ENCODE measurements around the gene NMBR. TPM values are rescaled to one million over a fixed set of nuclear protein-coding genes. Genes with fewer than 3 reads are reported as not detected.

Gene NMBR
- total RNA-seq, 1 experiment from 2014 or later = not detected

DNA sequence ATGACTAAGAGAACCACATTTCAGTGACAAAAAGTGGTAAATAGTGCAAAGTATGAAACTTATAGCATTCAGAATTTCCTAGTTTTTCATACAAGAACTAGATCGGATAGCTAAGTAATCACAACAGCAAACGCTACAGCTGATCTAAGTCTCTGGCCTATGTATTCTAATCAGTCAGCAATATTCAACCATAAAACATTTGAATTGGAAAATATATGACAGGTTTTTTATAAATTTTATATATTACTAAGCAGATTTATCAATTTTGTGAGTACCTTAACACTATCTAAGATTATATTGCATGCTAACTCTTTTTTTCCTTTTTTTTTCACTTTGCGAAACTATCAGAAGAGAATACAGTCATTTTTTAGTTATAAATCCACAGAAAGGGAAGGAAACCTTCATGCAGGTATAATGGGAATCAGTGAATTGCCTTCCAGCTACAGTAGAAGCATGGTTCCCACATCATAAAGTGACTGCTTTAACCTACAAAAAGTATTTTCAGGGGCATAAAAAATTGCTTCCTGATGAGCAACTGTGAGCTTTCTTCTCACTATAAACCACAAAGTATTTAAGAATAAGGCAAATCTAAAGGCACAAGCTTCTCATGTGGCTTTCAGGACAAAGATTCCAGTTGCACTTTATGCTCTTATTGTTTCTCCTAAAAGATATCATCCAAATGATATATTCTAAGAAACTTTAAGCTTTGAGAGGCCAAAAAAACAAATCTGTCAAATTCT lies 88.2 kb downstream of the NMBR start:
- DNase-seq (ENCODE audit: low spot score) = no peak
- no peak overlapping the region for H3K4me3 ChIP-seq (ENCODE audit: low read depth, low read length, poor library complexity, severe bottlenecking)
- CTCF ChIA-PET = no interaction called here
- POLR2A ChIA-PET (ENCODE audit: low non-redundant PET) = no interaction called here
- BruUV-seq (replicated peaks) = no TSS peak
- TF ChIP-seq EZH2 (IDR thresholded peaks at IDR 0.05; ENCODE audit: borderline replicate concordance, low read depth, low read length, poor library complexity, severe bottlenecking) = no peak
- TF ChIP-seq, protein P1, sequence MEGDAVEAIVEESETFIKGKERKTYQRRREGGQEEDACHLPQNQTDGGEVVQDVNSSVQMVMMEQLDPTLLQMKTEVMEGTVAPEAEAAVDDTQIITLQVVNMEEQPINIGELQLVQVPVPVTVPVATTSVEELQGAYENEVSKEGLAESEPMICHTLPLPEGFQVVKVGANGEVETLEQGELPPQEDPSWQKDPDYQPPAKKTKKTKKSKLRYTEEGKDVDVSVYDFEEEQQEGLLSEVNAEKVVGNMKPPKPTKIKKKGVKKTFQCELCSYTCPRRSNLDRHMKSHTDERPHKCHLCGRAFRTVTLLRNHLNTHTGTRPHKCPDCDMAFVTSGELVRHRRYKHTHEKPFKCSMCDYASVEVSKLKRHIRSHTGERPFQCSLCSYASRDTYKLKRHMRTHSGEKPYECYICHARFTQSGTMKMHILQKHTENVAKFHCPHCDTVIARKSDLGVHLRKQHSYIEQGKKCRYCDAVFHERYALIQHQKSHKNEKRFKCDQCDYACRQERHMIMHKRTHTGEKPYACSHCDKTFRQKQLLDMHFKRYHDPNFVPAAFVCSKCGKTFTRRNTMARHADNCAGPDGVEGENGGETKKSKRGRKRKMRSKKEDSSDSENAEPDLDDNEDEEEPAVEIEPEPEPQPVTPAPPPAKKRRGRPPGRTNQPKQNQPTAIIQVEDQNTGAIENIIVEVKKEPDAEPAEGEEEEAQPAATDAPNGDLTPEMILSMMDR (conservative IDR thresholded peaks at IDR 0.05; ENCODE audit: low read depth, low read length) = no peak
- no peaks in the 10 kb centered on the region for H3K36me3 ChIP-seq (ENCODE audit: insufficient read depth, low read length, poor library complexity, severe bottlenecking)
- no peaks in the 10 kb centered on the region for H3K4me1 ChIP-seq (ENCODE audit: insufficient read depth, low read length, poor library complexity, severe bottlenecking)
- intact Hi-C loops (cut with micrococcal nuclease; ENCODE audit: unreplicated experiment) = no loop called here
- H3K27ac ChIP-seq (ENCODE audit: low read depth, low read length, poor library complexity, severe bottlenecking) = no peak overlapping the region
- H3K9me3 ChIP-seq (ENCODE audit: low read depth, low read length, poor library complexity, severe bottlenecking) = no peaks in the 10 kb centered on the region
- no peaks in the 10 kb centered on the region for H3K27me3 ChIP-seq (replicated peaks; ENCODE audit: insufficient read depth, low read depth, low read length, poor library complexity)

DNA sequence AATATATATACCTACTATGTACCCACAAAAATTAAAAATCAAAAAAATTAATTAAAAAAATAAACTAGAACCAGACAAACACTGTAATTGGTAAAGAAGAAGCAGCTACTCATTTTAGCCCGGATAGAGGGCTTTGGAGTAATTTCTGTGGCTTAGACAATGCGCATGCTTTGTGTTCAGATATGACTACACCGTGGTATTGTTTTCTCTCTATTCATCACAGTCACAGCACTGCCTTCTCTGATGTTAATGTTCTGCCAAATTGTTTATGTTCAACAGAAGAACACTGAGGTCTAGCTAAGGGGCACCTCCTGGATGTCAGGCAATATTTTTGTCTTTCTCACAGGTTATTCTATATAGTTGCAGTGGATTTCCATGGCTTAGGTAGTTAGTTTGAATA lies 91.7 kb downstream of the NMBR start:
- Histone ChIP-seq H3K4me1 (ENCODE audit: insufficient read depth, low read length, poor library complexity, severe bottlenecking) (no peaks in the 10 kb centered on the region), H3K9me3 (ENCODE audit: low read depth, low read length, poor library complexity, severe bottlenecking) (peaks cover 5% of the 10 kb centered on the region), H3K4me3 (ENCODE audit: low read depth, low read length, poor library complexity, severe bottlenecking) (no peak overlapping the region), H3K27me3 (replicated peaks; ENCODE audit: insufficient read depth, low read depth, low read length, poor library complexity) (no peaks in the 10 kb centered on the region), H3K27ac (ENCODE audit: low read depth, low read length, poor library complexity, severe bottlenecking) (no peak overlapping the region), H3K36me3 (ENCODE audit: insufficient read depth, low read length, poor library complexity, severe bottlenecking) (no peaks in the 10 kb centered on the region)
- intact Hi-C loops (cut with micrococcal nuclease; ENCODE audit: unreplicated experiment) = no loop called here
- ChIA-PET POLR2A (ENCODE audit: low non-redundant PET) (no interaction called here), CTCF (no interaction called here)
- no TSS peak for BruUV-seq (replicated peaks)
- TF ChIP-seq EZH2 (IDR thresholded peaks at IDR 0.05; ENCODE audit: borderline replicate concordance, low read depth, low read length, poor library complexity, severe bottlenecking) = no peak
- TF ChIP-seq, protein P1 (conservative IDR thresholded peaks at IDR 0.05; ENCODE audit: low read depth, low read length) = no peak
- DNase-seq (ENCODE audit: low spot score) = no peak

DNA sequence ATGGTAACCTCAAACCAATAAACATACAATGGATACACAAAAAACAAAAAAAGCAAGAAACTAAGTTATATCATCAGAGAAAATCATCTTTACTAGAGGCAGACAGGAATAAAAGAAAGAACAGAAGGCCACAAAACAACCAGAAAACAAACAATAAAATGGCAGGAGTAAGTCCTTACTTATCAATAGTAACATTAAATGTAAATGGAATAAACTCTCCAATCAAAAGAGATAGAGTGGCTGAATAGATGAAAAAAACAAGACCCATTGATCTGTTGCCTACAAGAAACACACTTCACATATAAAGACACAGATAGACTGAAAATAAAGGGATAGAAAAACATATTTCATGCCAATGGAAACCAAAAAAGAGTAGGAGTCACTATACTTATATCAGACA lies 95.5 kb downstream of the NMBR start:
- no peak for DNase-seq (ENCODE audit: low spot score)
- H3K4me3 ChIP-seq (ENCODE audit: low read depth, low read length, poor library complexity, severe bottlenecking) = no peak overlapping the region
- H3K9me3 ChIP-seq (ENCODE audit: low read depth, low read length, poor library complexity, severe bottlenecking) = peaks cover 5% of the 10 kb centered on the region
- CTCF ChIA-PET = no interaction called here
- no peaks in the 10 kb centered on the region for H3K36me3 ChIP-seq (ENCODE audit: insufficient read depth, low read length, poor library complexity, severe bottlenecking)
- no TSS peak for BruUV-seq (replicated peaks)
- H3K4me1 ChIP-seq (ENCODE audit: insufficient read depth, low read length, poor library complexity, severe bottlenecking) = no peaks in the 10 kb centered on the region
- TF ChIP-seq EZH2 (IDR thresholded peaks at IDR 0.05; ENCODE audit: borderline replicate concordance, low read depth, low read length, poor library complexity, severe bottlenecking) = no peak
- TF ChIP-seq, protein P1 (conservative IDR thresholded peaks at IDR 0.05; ENCODE audit: low read depth, low read length) = no peak
- no peaks in the 10 kb centered on the region for H3K27me3 ChIP-seq (replicated peaks; ENCODE audit: insufficient read depth, low read depth, low read length, poor library complexity)
- no peak overlapping the region for H3K27ac ChIP-seq (ENCODE audit: low read depth, low read length, poor library complexity, severe bottlenecking)
- POLR2A ChIA-PET (ENCODE audit: low non-redundant PET) = no interaction called here
- intact Hi-C loops (cut with micrococcal nuclease; ENCODE audit: unreplicated experiment) = no loop called here
